ENCODE results near the gene FRAT1. TPM values are rescaled to one million over a fixed set of nuclear protein-coding genes. Genes with fewer than 3 reads are reported as not detected.

FRAT1 gene
- total RNA-seq, 1 experiment from 2014 or later: 5.3 TPM

DNA sequence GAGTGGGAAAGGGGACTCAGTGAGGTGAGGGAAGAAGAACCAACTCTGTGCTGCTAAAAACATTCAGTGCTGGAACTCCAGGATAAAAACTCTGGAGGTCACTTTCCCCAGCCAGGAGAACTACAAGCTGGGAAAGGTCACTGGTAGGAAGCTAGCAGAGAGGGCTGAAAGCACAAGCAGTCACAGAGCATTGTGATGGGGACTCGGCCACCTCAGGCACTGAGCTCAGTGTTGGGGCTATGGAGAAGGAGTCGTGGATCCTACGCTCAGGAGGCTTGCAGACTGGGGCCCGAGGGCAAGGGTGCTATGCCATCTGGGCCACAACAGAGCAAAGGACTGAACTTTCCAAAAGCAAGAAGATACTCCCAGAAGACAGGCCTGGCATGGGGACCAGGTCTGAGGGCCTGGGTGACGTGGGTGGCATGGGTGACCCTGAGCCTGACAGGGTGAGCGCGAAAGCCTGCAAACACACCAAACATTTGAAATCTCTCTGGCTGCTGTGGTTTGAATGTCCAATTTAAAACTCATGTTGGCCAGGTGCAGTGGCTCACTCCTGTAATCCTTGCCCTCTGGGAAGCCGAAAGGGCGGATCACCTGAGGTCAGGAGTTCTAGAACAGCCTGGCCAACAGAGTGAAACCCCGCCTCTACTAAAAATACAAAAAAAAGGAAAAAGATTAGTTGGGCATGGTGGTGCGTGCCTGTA, 16.8 kb upstream of the FRAT1 start:
- peak; percentile 53; the same call in 1 of the 2 replicates for ATAC-seq
- Histone ChIP-seq H3K4me1 (ENCODE audit: control insufficient read depth, insufficient read depth, low read length) (no peaks in the 10 kb centered on the region), H3K4me3 (ENCODE audit: low read depth in 2 of 2, low read length in 2 of 2) (no peak overlapping the region), H3K9me3 (ENCODE audit: control insufficient read depth, insufficient read depth, low read depth, low read length) (no peaks in the 10 kb centered on the region), H3K27ac (ENCODE audit: low read length) (peak overlapping the region; percentile 12; the same call in 1 of the 2 replicates), H3K36me3 (ENCODE audit: control insufficient read depth, insufficient read depth, low read length) (no peaks in the 10 kb centered on the region), H3K27me3 (ENCODE audit: control insufficient read depth, insufficient read depth, low read length) (no peaks in the 10 kb centered on the region)
- no peak for DNase-seq (ENCODE audit: low read depth, low spot score)
- CTCF ChIA-PET: interaction anchor here (0.7 kb wide), 1 partner anchor 225 kb away, joined by 4 read pairs; no protein-coding TSS in a partner anchor
- POLR2A ChIA-PET: no interaction called here
- no peak for TF ChIP-seq REST (IDR thresholded peaks at IDR 0.05; ENCODE audit: insufficient read depth in 1 of 2, low read depth in 2 of 2, low read length in 1 of 2)
- no peak for TF ChIP-seq CTCF (IDR thresholded peaks at IDR 0.05)
- TF ChIP-seq POLR2AphosphoS5 (IDR thresholded peaks at IDR 0.05; ENCODE audit: low read depth, low read length): no peak
- TF ChIP-seq SIN3A (IDR thresholded peaks at IDR 0.05; ENCODE audit: borderline replicate concordance, insufficient read depth, low read depth, low read length): no peak
- intact Hi-C loops (cut with micrococcal nuclease; ENCODE audit: unreplicated experiment) (no loop called here), in situ Hi-C loops (cut with HindIII; ENCODE audit: low pct_unique_long_range_greater_than_20kb, low sequenced_read_pairs) (no loop called here)
- BruUV-seq (replicated peaks): no TSS peak

DNA sequence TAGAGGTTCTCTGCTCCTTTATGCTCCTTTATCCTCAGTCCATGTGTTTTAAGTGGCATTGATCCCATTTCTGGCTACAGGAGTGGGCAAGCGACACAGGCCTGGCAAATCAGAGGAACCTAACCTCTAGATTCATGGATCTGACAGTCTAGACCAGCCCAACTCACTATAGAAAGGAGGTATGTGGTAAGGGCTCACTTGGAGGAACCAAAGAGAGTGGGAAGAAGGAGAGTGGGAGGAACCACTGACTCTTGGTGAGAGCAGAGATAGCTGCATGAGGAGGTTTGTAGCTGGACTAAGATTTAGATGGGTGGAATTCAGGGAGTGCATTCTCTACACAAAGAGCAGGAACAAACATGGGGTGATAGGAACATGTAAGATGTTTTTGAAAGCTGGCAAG, 11.6 kb upstream of the FRAT1 start:
- POLR2A ChIA-PET: no interaction called here
- CTCF ChIA-PET: interaction anchor here (0.5 kb wide), 1 partner anchor 9 kb away, joined by 3 read pairs; no protein-coding TSS in a partner anchor
- DNase-seq (ENCODE audit: low read depth, low spot score) (no peak), ATAC-seq (0 out of 2 replicates have a peak, but pooled peaks have one; percentile 46)
- Histone ChIP-seq H3K4me1 (ENCODE audit: control insufficient read depth, insufficient read depth, low read length) (no peaks in the 10 kb centered on the region), H3K36me3 (ENCODE audit: control insufficient read depth, insufficient read depth, low read length) (no peaks in the 10 kb centered on the region), H3K4me3 (ENCODE audit: low read depth in 2 of 2, low read length in 2 of 2) (no peak overlapping the region), H3K9me3 (ENCODE audit: control insufficient read depth, insufficient read depth, low read depth, low read length) (no peaks in the 10 kb centered on the region), H3K27me3 (ENCODE audit: control insufficient read depth, insufficient read depth, low read length) (no peaks in the 10 kb centered on the region), H3K27ac (ENCODE audit: low read length) (no peak overlapping the region)
- intact Hi-C loops (cut with micrococcal nuclease; ENCODE audit: unreplicated experiment): no loop called here
- in situ Hi-C loops (cut with HindIII; ENCODE audit: low pct_unique_long_range_greater_than_20kb, low sequenced_read_pairs): no loop called here
- BruUV-seq (replicated peaks): no TSS peak
- TF ChIP-seq SIN3A (IDR thresholded peaks at IDR 0.05; ENCODE audit: borderline replicate concordance, insufficient read depth, low read depth, low read length): no peak
- TF ChIP-seq REST (IDR thresholded peaks at IDR 0.05; ENCODE audit: insufficient read depth in 1 of 2, low read depth in 2 of 2, low read length in 1 of 2): no peak
- no peak for TF ChIP-seq CTCF (IDR thresholded peaks at IDR 0.05)
- TF ChIP-seq POLR2AphosphoS5 (IDR thresholded peaks at IDR 0.05; ENCODE audit: low read depth, low read length): no peak
- no peak for TF ChIP-seq TCF7L2 (IDR thresholded peaks at IDR 0.05; ENCODE audit: low read depth, low read length)

All from Panc1 (cell line).